ENCODE data around the gene NCK2.

Gene NCK2

DNA sequence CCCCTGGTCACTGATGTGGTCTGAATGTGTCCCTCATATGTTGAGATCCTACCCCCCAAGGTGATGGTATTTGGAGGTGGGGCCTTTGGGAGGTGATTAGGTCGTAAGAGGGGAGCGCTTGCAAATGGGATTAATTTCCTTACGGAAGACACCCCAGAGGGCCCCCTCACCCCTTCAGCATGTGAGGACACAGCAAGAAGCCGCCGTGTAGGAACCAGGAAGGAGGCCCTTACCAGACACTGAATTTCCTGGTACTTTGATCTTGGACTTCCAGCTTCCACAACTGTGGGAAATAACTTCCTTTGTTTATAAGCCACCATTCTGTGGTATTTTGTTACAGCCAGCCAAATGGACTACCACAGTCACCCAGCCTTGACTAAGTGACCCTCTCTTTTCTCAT is 35.9 kb downstream of the NCK2 start:
- H4K20me1 ChIP-seq: peaks cover 100% of the 10 kb centered on the region
- H3K36me3 ChIP-seq: peaks cover 46% of the 10 kb centered on the region

DNA sequence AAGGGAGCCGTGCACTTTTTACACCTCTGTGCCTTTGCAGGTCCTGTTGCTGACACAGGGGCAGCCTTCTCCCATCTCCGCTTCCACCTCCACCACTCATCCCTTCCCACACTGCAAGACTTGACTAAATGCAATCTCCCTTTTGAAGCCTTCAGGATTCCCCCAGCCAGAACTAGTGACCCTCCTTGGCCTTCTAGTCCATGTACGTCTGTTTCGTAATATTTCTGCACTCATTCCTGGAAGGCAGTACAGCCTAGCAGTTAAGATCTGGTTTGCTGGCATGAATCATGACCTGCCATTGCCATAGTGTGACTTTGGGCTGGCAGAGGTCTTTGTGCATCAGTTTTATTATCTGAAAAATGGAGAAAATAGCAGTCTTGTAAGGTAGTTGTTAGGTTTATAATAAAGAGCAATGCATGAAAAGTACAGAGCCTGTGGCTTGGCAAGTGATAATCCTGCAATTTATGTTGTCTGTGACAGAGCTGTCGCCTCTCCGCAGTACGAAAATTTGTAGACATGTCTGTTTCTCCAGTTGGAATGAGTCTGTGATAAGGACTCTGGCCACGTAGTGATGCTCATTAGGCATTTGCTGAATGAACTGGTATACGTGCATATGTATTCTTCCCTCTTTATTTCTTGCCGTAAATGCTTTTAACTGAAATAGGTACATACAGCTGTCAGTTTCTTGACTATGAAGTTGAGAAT is 36.7 kb downstream of the NCK2 start:
- Histone ChIP-seq H3K36me3 (peaks cover 47% of the 10 kb centered on the region), H3K9ac (no peak overlapping the region), H3K4me2 (peak overlapping the region; percentile 80), H3K4me3 (no peak overlapping the region), H3K27me3 (no peaks in the 10 kb centered on the region), H3K4me1 (peaks cover 100% of the 10 kb centered on the region), H3K27ac (no peak overlapping the region; the same call in 1 of the 2 replicates), H3K9me3 (no peaks in the 10 kb centered on the region), H4K20me1 (peaks cover 100% of the 10 kb centered on the region)
- no peak for TF ChIP-seq Cebpa-rat (IDR thresholded peaks at IDR 0.05)

More for the DNA sequence above, 35.9 kb downstream of the NCK2 start:
- Histone ChIP-seq H3K4me3 (no peak overlapping the region), H3K4me1 (peaks cover 100% of the 10 kb centered on the region), H3K27ac (peak overlapping the region; percentile 59), H3K27me3 (no peaks in the 10 kb centered on the region), H3K4me2 (peak overlapping the region; percentile 80), H3K9me3 (no peaks in the 10 kb centered on the region), H3K9ac (peak overlapping the region; percentile 45; the same call in 1 of the 2 replicates)
- TF ChIP-seq Cebpa-rat (IDR thresholded peaks at IDR 0.05): no peak

DNA sequence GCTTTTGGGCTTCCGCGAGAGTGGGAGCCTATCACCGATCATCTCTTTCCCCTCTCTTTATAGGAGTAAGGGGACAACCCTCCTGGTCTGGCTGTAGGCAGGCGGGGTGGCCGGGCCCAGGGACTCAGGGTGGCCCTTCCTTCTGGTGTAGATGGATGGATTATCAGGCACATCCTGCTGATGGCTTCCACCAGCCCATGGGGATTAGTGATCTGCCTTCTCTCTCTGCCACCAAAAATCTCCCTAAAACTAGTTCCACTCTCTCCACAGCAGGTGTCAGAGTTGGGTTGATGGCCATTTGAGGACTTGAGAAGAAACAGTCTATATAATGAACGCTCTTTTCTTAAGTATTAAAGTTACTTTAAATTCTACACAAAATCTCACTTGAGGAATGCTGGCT is 37.4 kb downstream of the NCK2 start:
- Histone ChIP-seq H3K27me3 (no peaks in the 10 kb centered on the region), H3K36me3 (peaks cover 46% of the 10 kb centered on the region), H3K9ac (no peak overlapping the region), H4K20me1 (peaks cover 100% of the 10 kb centered on the region), H3K9me3 (no peaks in the 10 kb centered on the region), H3K4me2 (peak overlapping the region; percentile 80), H3K4me1 (peaks cover 100% of the 10 kb centered on the region), H3K27ac (no peak overlapping the region), H3K4me3 (no peak overlapping the region)
- no peak for TF ChIP-seq Cebpa-rat (IDR thresholded peaks at IDR 0.05)

DNA sequence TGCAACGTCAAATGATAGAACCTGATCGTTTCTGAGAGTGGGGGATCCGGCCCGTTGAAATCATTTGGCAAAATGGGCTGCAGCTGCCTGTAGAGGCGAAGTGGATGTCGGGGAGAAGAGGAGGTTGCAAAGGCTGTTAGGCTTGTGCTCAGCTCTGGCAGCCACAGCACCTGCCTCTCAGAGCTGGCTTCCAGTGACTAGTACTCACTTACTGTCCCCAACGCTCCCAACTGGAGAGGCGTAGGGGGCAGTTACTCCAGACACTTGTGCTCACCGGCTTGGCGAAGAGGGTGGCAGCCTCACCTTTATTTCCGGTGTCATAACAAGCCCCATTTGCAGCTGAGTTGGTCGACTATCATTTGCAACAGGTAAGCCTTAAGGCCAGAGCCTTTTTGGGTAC is 37.9 kb downstream of the NCK2 start:
- H3K4me3 ChIP-seq: no peak overlapping the region
- no peaks in the 10 kb centered on the region for H3K27me3 ChIP-seq
- H3K9ac ChIP-seq: no peak overlapping the region
- H4K20me1 ChIP-seq: peaks cover 100% of the 10 kb centered on the region
- H3K9me3 ChIP-seq: no peaks in the 10 kb centered on the region
- TF ChIP-seq Cebpa-rat (IDR thresholded peaks at IDR 0.05): no peak
- H3K36me3 ChIP-seq: peaks cover 46% of the 10 kb centered on the region
- H3K4me1 ChIP-seq: peaks cover 100% of the 10 kb centered on the region
- no peak overlapping the region for H3K27ac ChIP-seq
- H3K4me2 ChIP-seq: peak overlapping the region; percentile 80; the same call in 1 of the 2 replicates

DNA sequence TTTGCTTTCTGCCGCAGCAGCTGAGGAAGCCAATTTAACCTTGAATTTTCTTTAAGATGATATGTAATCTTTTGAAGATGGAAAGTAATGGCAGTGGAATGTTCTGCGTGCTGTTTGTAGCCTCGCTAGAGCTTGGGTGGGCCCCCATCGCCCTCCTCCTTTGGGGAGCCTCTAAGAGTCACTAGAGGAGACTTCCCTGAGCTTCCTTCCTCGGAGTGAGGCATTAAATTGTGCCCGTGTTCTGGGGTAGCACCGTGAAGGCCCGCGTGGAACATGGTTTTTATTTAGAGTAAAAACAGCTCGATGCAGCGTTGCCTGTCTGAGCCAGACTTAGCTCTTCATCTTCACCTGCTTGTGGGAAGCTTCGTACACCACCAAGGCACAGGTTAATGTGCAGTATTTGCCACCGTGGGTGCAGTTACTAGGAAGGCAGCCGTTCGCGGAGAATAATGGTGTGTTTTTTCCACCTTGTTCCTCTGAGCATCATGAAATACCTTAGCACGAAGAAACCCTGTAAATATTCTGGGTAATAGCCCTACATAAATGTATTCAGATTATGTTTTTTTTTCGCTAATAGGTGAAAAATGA is 38.5 kb downstream of the NCK2 start:
- H3K9ac ChIP-seq: no peak overlapping the region
- no peak overlapping the region for H3K4me3 ChIP-seq
- H3K27me3 ChIP-seq: no peaks in the 10 kb centered on the region
- peaks cover 43% of the 10 kb centered on the region for H3K36me3 ChIP-seq
- peaks cover 96% of the 10 kb centered on the region for H4K20me1 ChIP-seq
- no peak for TF ChIP-seq Cebpa-rat (IDR thresholded peaks at IDR 0.05)
- peaks cover 100% of the 10 kb centered on the region for H3K4me1 ChIP-seq
- H3K9me3 ChIP-seq: no peaks in the 10 kb centered on the region
- peak overlapping the region; percentile 13 for H3K4me2 ChIP-seq
- H3K27ac ChIP-seq: no peak overlapping the region

DNA sequence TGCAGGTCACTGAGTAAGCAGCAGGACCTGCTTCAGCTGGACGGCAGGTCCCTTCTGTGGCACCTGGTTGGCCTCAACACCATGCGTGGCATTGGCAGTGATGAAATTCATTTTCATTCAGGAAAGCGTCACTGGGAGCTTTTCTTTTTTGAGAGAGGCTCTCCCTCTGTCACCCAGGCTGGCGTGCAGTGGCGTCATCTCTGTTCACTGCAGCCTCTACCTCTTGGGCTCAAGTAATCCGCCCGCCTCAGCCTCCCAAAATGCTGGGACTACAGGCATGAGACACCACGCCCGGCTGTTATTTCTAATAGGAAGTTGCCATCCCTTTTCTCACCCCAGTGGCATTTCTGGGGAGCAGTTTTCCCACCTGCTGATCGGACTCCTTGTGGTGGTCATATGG is 39.3 kb downstream of the NCK2 start:
- no peak overlapping the region for H3K27ac ChIP-seq
- TF ChIP-seq Cebpa-rat (IDR thresholded peaks at IDR 0.05): no peak
- no peak overlapping the region for H3K9ac ChIP-seq
- H3K9me3 ChIP-seq: no peaks in the 10 kb centered on the region
- H3K36me3 ChIP-seq: peaks cover 43% of the 10 kb centered on the region
- peaks cover 89% of the 10 kb centered on the region for H4K20me1 ChIP-seq
- no peaks in the 10 kb centered on the region for H3K27me3 ChIP-seq
- no peak overlapping the region for H3K4me3 ChIP-seq
- H3K4me2 ChIP-seq: peak overlapping the region; percentile 13
- peaks cover 100% of the 10 kb centered on the region for H3K4me1 ChIP-seq

DNA sequence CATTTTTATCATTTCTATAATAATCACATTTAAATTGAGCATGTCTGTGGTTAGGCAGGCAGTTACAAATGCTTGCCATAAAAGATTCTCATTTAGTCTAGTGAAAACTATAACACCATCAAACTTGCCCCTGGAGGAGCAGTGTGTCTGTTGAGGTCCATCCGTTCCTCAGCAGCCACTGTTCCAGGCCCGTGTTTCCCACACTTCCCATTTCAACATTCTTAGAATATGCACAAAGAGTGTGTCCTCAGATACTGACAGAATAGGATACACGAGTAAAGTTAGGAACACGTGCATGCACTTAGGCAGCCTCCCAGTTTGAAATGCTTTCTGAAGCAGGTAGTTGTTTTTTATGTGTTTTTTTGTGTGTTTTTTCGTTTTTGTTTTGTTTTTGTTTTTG is 39.9 kb downstream of the NCK2 start:
- TF ChIP-seq Cebpa-rat (IDR thresholded peaks at IDR 0.05): no peak
- H3K4me1 ChIP-seq: peaks cover 100% of the 10 kb centered on the region
- no peaks in the 10 kb centered on the region for H3K9me3 ChIP-seq
- no peak overlapping the region for H3K27ac ChIP-seq
- H4K20me1 ChIP-seq: peaks cover 83% of the 10 kb centered on the region
- no peak overlapping the region for H3K4me3 ChIP-seq
- H3K36me3 ChIP-seq: peaks cover 43% of the 10 kb centered on the region
- peak overlapping the region; percentile 13 for H3K4me2 ChIP-seq
- H3K9ac ChIP-seq: no peak overlapping the region
- no peaks in the 10 kb centered on the region for H3K27me3 ChIP-seq

DNA sequence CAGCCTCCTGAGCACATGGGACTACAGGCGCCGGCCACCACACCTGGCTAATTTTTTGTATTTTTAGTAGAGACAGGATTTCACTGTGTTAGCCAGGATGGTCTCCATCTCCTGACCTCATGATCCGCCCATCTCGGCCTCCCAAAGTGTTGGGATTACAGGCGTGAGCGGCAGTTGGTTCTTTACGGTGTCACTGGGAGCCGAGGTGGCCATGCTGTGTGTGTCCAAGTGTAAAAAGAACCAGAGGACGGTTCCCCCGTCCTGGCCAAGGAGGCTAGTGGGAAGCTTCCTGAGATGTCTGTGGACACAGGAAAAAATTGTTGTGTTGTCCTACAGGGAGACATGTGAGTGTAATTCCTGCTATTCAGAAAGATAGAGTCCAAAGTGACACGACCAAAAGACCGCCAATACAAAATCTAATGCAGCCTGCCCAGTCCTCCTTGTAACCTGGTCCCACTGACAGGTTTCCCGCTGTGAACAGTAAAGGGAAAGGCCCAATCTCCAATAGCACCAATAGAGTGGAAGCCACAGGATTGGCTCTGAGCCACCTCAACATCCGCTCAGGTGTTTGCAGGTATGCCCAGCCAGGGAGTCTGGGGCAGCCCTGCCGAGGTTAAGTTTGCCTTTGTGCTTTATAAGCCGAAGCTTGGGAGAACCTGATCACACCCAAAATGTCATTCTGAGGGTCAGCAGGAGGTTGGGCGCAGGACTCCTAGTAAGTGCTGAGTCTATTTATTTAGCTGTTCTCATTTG is 40.6 kb downstream of the NCK2 start:
- Histone ChIP-seq H3K4me1 (peaks cover 100% of the 10 kb centered on the region), H3K4me3 (no peak overlapping the region), H3K4me2 (peak overlapping the region; percentile 94), H3K27me3 (no peaks in the 10 kb centered on the region), H3K36me3 (peaks cover 43% of the 10 kb centered on the region), H3K27ac (0 out of 2 replicates have a peak overlapping the region, but pooled peaks have one; percentile 16), H4K20me1 (peaks cover 80% of the 10 kb centered on the region), H3K9me3 (no peaks in the 10 kb centered on the region), H3K9ac (no peak overlapping the region)
- no peak for TF ChIP-seq Cebpa-rat (IDR thresholded peaks at IDR 0.05)

DNA sequence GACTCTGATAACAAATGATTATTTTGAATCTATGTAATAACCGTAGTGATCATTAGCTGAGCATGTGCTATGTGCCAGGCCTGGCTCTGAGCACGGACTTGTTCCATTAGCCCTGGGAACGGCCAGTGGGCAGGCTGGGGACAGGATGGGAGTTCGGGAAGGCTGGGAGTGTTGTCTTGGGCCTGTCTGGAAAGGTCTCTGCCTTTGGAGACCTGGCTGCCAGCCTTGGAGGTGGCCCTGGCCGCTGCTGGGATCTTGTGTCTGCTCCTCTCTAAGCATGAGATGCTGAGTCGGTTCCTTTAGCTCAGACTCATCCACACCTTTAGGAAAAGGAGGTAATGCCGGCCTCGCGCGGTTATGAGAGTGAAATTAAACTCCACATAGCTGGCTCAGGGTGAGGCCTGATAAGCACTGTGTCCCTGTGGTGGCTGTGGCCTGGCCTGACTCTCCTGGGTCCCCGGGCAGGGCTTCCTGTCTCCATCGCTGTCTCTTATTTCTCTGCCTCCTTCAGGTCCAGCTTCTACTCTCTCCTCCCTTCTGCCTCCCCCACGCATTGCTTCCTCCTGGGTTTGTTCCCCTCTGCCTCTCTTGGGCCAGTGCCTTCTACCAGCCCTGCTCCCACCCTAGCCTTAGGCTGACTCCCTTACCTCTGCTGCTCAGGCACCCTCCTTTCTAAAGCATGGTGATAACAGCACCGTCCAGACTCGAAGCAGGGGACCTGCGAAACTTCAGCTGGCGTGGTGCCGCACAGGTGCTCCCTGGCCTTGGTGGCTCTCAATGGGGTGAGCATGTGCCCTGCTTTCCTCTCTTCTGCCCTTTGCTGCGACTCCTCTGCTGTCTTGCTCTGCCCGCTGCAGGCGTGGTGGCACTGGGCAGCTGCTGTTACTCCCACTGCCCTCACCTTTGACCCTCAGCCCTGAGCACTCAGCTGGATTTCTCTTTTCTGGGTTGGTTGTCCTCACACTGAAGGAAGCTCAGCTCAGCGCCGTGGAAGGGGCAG is 41.8 kb downstream of the NCK2 start:
- peak overlapping the region; percentile 94 for H3K4me2 ChIP-seq
- no peak for TF ChIP-seq Cebpa-rat (IDR thresholded peaks at IDR 0.05)
- H3K9ac ChIP-seq: peak overlapping the region; percentile 69
- 0 out of 2 replicates have a peak overlapping the region, but pooled peaks have one; percentile 27 for H3K4me3 ChIP-seq
- peaks cover 45% of the 10 kb centered on the region for H3K36me3 ChIP-seq
- H3K27me3 ChIP-seq: no peaks in the 10 kb centered on the region
- H3K27ac ChIP-seq: peak overlapping the region; percentile 77
- peaks cover 77% of the 10 kb centered on the region for H4K20me1 ChIP-seq
- H3K4me1 ChIP-seq: peaks cover 100% of the 10 kb centered on the region
- H3K9me3 ChIP-seq: no peaks in the 10 kb centered on the region

All from BLaER1 (cell line).